ENCODE measurements around the gene SPARC. TPM values are rescaled to one million over a fixed set of nuclear protein-coding genes. Genes with fewer than 3 reads are reported as not detected.

SPARC gene
- total RNA-seq, 2 experiments from 2014 or later = 0.39 to 0.96 TPM

- POLR2A ChIA-PET = interaction anchor here (1.1 to 1.4 kb wide), 2 partner anchors 119 to 205 kb away, joined by 3 to 6 read pairs; partner anchors contain the start of genes G3BP1 and SLC36A1
- Mint-ChIP-seq H3K4me3 (no peak overlapping the region), H3K27ac (no peak overlapping the region), H3K9me3 (no peaks in the 10 kb centered on the region), H3K27me3 (peaks cover 3% of the 10 kb centered on the region), H3K36me3 (no peaks in the 10 kb centered on the region), H3K4me1 (no peaks in the 10 kb centered on the region)
- peak; percentile 71 for DNase-seq
- ATAC-seq (ENCODE audit: low read depth) = peak; percentile 92
Observed at GRCh38 chr5:151651997-151652645, 34.6 kb downstream of the SPARC start.

GRCh38 chr5:151648988-151649387 lies 37.7 kb downstream of the SPARC start:
- Mint-ChIP-seq H3K4me1 (no peaks in the 10 kb centered on the region), H3K27ac (no peak overlapping the region), H3K27me3 (peaks cover 3% of the 10 kb centered on the region), H3K9me3 (no peaks in the 10 kb centered on the region), H3K4me3 (no peak overlapping the region), H3K36me3 (no peaks in the 10 kb centered on the region)
- DNase-seq (no peak), ATAC-seq (ENCODE audit: low read depth) (no peak)
- POLR2A ChIA-PET = no interaction called here

- Mint-ChIP-seq H3K9me3 (no peaks in the 10 kb centered on the region), H3K4me1 (no peaks in the 10 kb centered on the region), H3K36me3 (no peaks in the 10 kb centered on the region), H3K27ac (no peak overlapping the region), H3K27me3 (peaks cover 3% of the 10 kb centered on the region), H3K4me3 (no peak overlapping the region)
- POLR2A ChIA-PET = interaction anchor here (0.6 kb wide), 1 partner anchor 691 kb away, joined by 6 read pairs; no protein-coding TSS in a partner anchor
- ATAC-seq (ENCODE audit: low read depth) (no peak), DNase-seq (no peak)
Observed at GRCh38 chr5:151648089-151648488, 38.6 kb downstream of the SPARC start.

GRCh38 chr5:151647320-151647861 lies 39.3 kb downstream of the SPARC start:
- ATAC-seq (ENCODE audit: low read depth) = no peak
- no peaks in the 10 kb centered on the region for H3K9me3 Mint-ChIP-seq
- POLR2A ChIA-PET = no interaction called here
- no peaks in the 10 kb centered on the region for H3K4me1 Mint-ChIP-seq
- peaks cover 3% of the 10 kb centered on the region for H3K27me3 Mint-ChIP-seq
- H3K27ac Mint-ChIP-seq = no peak overlapping the region
- DNase-seq = no peak
- H3K36me3 Mint-ChIP-seq = no peaks in the 10 kb centered on the region
- H3K4me3 Mint-ChIP-seq = no peak overlapping the region

GRCh38 chr5:151646334-151646733 lies 40.4 kb downstream of the SPARC start:
- ATAC-seq (ENCODE audit: low read depth) (no peak), DNase-seq (no peak)
- H3K27me3 Mint-ChIP-seq = peaks cover 3% of the 10 kb centered on the region
- H3K9me3 Mint-ChIP-seq = no peaks in the 10 kb centered on the region
- POLR2A ChIA-PET = no interaction called here
- no peaks in the 10 kb centered on the region for H3K4me1 Mint-ChIP-seq
- no peak overlapping the region for H3K27ac Mint-ChIP-seq
- H3K4me3 Mint-ChIP-seq = no peak overlapping the region
- no peaks in the 10 kb centered on the region for H3K36me3 Mint-ChIP-seq

GRCh38 chr5:151643388-151643787 lies 43.3 kb downstream of the SPARC start:
- Mint-ChIP-seq H3K4me3 (no peak overlapping the region), H3K27ac (no peak overlapping the region), H3K9me3 (no peaks in the 10 kb centered on the region), H3K4me1 (peaks cover 6% of the 10 kb centered on the region), H3K36me3 (no peaks in the 10 kb centered on the region), H3K27me3 (peaks cover 3% of the 10 kb centered on the region)
- POLR2A ChIA-PET = no interaction called here
- no peak for ATAC-seq (ENCODE audit: low read depth)
- no peak for DNase-seq

GRCh38 chr5:151642472-151643140 lies 44.1 kb downstream of the SPARC start:
- POLR2A ChIA-PET = no interaction called here
- no peaks in the 10 kb centered on the region for H3K36me3 Mint-ChIP-seq
- no peaks in the 10 kb centered on the region for H3K9me3 Mint-ChIP-seq
- peaks cover 3% of the 10 kb centered on the region for H3K27me3 Mint-ChIP-seq
- DNase-seq (no peak), ATAC-seq (ENCODE audit: low read depth) (no peak)
- no peak overlapping the region for H3K27ac Mint-ChIP-seq
- H3K4me3 Mint-ChIP-seq = no peak overlapping the region
- peaks cover 6% of the 10 kb centered on the region for H3K4me1 Mint-ChIP-seq

- no peak for ATAC-seq (ENCODE audit: low read depth)
- Mint-ChIP-seq H3K27ac (no peak overlapping the region), H3K27me3 (peaks cover 5% of the 10 kb centered on the region), H3K4me3 (no peak overlapping the region), H3K36me3 (no peaks in the 10 kb centered on the region), H3K9me3 (no peaks in the 10 kb centered on the region), H3K4me1 (peaks cover 6% of the 10 kb centered on the region)
- no peak for DNase-seq
- POLR2A ChIA-PET = no interaction called here
Observed at GRCh38 chr5:151638619-151639018, 48.1 kb downstream of the SPARC start.

GRCh38 chr5:151637676-151638075 lies 49.0 kb downstream of the SPARC start:
- POLR2A ChIA-PET = no interaction called here
- Mint-ChIP-seq H3K4me3 (no peak overlapping the region), H3K36me3 (no peaks in the 10 kb centered on the region), H3K4me1 (peaks cover 6% of the 10 kb centered on the region), H3K9me3 (no peaks in the 10 kb centered on the region), H3K27ac (no peak overlapping the region), H3K27me3 (peaks cover 5% of the 10 kb centered on the region)
- no peak for DNase-seq
- ATAC-seq (ENCODE audit: low read depth) = no peak

GRCh38 chr5:151633892-151634291 lies 52.8 kb downstream of the SPARC start:
- no peak overlapping the region for H3K4me3 Mint-ChIP-seq
- peaks cover 7% of the 10 kb centered on the region for H3K27me3 Mint-ChIP-seq
- POLR2A ChIA-PET = no interaction called here
- ATAC-seq (ENCODE audit: low read depth) (no peak), DNase-seq (no peak)
- no peaks in the 10 kb centered on the region for H3K9me3 Mint-ChIP-seq
- no peaks in the 10 kb centered on the region for H3K36me3 Mint-ChIP-seq
- no peaks in the 10 kb centered on the region for H3K4me1 Mint-ChIP-seq
- H3K27ac Mint-ChIP-seq = no peak overlapping the region

- ATAC-seq (ENCODE audit: low read depth) = no peak
- POLR2A ChIA-PET = no interaction called here
- Mint-ChIP-seq H3K27me3 (peaks cover 7% of the 10 kb centered on the region), H3K9me3 (no peaks in the 10 kb centered on the region), H3K27ac (no peak overlapping the region), H3K4me3 (no peak overlapping the region), H3K4me1 (no peaks in the 10 kb centered on the region), H3K36me3 (no peaks in the 10 kb centered on the region)
- no peak for DNase-seq
Observed at GRCh38 chr5:151632941-151633340, 53.8 kb downstream of the SPARC start.

- Mint-ChIP-seq H3K27me3 (peaks cover 7% of the 10 kb centered on the region), H3K9me3 (no peaks in the 10 kb centered on the region), H3K36me3 (no peaks in the 10 kb centered on the region), H3K27ac (no peak overlapping the region), H3K4me3 (no peak overlapping the region), H3K4me1 (no peaks in the 10 kb centered on the region)
- DNase-seq = no peak
- POLR2A ChIA-PET = no interaction called here
- ATAC-seq (ENCODE audit: low read depth) = no peak
Observed at GRCh38 chr5:151632524-151632923, 54.2 kb downstream of the SPARC start.

GRCh38 chr5:151631941-151632340 lies 54.8 kb downstream of the SPARC start:
- ATAC-seq (ENCODE audit: low read depth) = no peak
- Mint-ChIP-seq H3K9me3 (no peaks in the 10 kb centered on the region), H3K27ac (no peak overlapping the region), H3K27me3 (peaks cover 7% of the 10 kb centered on the region), H3K4me3 (no peak overlapping the region), H3K36me3 (no peaks in the 10 kb centered on the region), H3K4me1 (no peaks in the 10 kb centered on the region)
- DNase-seq = no peak
- POLR2A ChIA-PET = no interaction called here

- H3K36me3 Mint-ChIP-seq = no peaks in the 10 kb centered on the region
- H3K9me3 Mint-ChIP-seq = no peaks in the 10 kb centered on the region
- no peak overlapping the region for H3K4me3 Mint-ChIP-seq
- DNase-seq (no peak), ATAC-seq (ENCODE audit: low read depth) (no peak)
- H3K27ac Mint-ChIP-seq = no peak overlapping the region
- POLR2A ChIA-PET = no interaction called here
- H3K4me1 Mint-ChIP-seq = no peaks in the 10 kb centered on the region
- peaks cover 3% of the 10 kb centered on the region for H3K27me3 Mint-ChIP-seq
Observed at GRCh38 chr5:151630088-151630487, 56.6 kb downstream of the SPARC start.

Measured in activated naive CD8-positive, alpha-beta T cell treated with anti-CD3 and anti-CD28 coated beads, Interleukin-2, amount 10 ng/mL, durations not matched to agents 7 days and 5 days (primary cell).